ENCODE measurements around the gene EML1.
A peak's percentile ranks its signal among the peaks of the same experiment; 100 is the strongest.

The EML1 gene

DNA sequence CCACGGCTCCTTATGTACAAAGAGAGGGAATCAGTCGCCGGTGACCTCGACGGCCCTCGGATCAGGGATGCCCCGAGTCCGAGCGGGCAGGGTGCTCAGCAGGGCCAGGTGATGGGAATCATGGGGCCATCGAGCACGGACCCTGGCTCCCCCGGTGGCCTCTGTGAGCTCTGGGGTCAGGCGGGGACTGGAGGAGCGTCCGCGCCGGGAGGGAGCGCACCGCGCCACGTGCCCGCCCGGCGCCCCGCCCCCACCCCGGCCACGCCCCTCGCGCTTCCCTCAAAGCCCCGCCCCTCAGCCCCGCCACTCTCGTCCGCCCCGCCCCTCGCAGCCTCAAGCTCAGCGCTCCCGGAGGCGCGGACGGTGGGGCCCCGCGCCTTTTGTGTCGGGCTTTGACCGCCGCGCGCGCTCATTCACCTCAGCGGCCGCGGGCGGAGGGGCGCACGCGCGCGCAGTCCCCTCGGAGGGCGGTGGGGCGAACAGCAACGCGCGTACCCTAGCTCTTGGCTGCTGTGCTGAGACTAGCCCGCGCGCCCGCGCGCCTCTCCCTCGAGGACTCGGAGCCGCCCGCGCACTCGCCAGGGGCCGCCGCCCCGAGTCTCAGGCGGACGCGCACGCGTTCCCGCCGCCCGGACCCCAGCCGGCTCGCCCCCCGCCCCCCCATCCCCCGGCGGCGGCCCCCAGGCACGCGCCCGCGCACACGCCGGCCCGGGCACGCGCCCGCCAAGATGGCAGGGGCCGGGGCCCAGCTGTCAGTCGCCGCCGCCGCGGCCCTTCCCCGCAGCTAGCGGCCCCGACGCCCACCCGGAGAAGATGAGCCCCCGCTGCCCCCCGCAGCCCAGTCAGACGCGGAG lies 178.1 kb downstream of the EML1 start:
- peak; percentile 71 for DNase-seq

GRCh38 chr14:99971941-99972747 lies 178.9 kb downstream of the EML1 start:
- DNase-seq: no peak

GRCh38 chr14:99972748-99973466 lies 179.7 kb downstream of the EML1 start:
- DNase-seq: no peak

DNA sequence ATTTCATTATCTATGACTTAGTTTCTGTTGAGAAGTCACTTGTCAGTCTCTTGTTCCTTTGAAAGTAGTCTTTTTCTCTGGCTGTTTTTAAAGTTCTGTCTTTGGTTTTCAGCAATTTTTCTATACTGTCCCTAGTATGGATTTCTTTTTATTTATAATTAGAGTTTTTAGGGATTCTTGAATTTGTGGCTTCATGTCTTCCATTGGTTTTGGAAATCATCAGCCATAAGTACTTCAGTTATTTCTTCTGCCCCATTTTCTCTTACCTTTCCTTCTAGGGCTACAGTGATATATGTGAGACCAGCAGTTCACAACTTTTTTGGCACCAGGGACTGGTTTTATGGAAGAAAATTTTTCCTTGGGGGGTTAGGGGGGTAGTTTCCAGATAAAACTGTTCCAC lies 182.0 kb downstream of the EML1 start:
- no peak for DNase-seq

- no peak for DNase-seq
These were observed 182.8 kb downstream of the EML1 start for GRCh38 chr14:99976021-99976420.

- no peak for DNase-seq
These were observed 183.5 kb downstream of the EML1 start for GRCh38 chr14:99976681-99977080.

GRCh38 chr14:99980299-99980698 lies 187.1 kb downstream of the EML1 start:
- no peak for DNase-seq

DNA sequence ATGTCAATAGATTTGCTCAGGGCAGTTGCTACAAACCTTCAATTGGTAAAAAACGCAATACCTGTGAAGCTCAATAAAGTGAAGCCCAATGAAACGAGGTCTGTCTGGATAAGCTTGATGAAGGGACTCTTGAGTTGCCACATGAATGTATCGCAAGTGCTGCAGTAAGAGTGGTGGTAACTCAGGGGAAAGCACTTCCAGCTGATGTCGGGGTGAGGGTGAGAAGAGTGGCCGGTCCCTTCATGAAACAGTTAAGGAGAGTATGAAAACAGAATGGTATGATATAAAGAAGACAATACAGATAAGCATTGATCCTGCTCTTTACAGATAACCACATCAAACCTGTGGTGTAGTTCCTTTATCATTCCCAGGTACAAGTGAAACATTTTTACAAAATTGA lies 188.6 kb downstream of the EML1 start:
- no peak for DNase-seq

GRCh38 chr14:99982537-99983250 lies 189.5 kb downstream of the EML1 start:
- DNase-seq: peak; percentile 68

GRCh38 chr14:99983251-99984015 lies 190.2 kb downstream of the EML1 start:
- DNase-seq: no peak

DNA sequence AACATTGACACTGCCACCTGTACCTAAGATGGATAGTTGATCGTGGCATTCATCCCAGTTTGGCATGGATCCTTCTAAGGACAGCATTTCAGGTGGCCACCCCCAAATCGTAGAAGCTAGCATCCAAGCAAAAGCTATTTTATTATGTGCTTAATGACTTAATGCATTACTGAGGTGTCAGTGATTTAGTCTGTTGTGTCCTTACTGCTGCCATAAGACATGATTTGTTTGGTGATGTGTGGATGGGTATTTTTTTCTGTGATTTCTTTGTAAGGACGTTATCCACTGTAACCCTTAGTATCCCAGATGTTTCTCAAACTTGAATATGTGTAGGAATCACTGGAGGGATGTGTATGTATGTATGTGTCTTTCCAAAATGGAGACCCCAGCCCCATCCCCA lies 190.8 kb downstream of the EML1 start:
- no peak for DNase-seq

DNA sequence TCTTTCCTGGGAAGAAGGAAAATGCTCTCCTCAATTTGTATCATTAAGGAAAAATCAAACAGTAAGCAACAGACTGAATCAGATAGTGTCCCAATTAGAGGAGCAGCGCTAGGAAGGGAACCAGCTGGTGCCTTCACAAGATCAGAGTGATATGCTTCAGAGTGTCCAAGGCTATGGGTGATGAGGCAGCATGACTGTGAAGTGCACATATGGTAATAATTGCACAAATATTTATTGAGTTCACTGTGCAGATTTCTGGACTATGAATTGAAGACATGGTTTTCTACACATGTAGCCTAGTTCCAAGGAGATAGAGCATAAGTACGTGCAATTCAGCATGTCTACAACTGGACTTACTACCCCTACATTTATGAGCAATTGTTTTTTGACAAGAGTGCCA lies 193.2 kb downstream of the EML1 start:
- DNase-seq: no peak

DNA sequence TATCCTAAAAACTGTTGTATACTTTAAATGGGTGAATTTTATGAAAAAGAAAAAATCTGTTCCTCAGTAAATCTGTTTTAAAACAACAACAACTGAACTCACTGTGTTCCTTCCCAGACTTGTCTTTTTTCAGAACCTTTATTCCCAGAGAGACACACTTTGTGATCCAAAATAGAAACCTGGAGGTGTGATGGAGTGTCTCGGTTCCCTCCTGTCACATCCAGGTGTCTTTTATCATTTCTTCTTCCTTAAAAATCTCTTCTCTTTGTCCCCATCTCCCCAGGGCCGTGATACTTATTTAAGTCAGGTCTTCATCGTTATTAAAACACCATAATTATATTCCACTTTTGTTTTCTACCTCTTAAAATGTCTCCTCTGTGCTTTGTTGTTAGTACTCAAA lies 195.8 kb downstream of the EML1 start:
- DNase-seq: no peak

GRCh38 chr14:99990268-99991170 lies 197.3 kb downstream of the EML1 start:
- DNase-seq: no peak

- DNase-seq: no peak
These were observed 198.1 kb downstream of the EML1 start for GRCh38 chr14:99991331-99991730.

All from activated gamma-delta T cell treated with Interleukin-2 at 50 U/mL for 16 hours (primary cell).